Suprapubic skin (tissue), 4 donors: Measurements from ENCODE around the gene CLCN5. TPM values are rescaled to one million over a fixed set of nuclear protein-coding genes. Genes with fewer than 3 reads are reported as not detected.

ENCODE experiments used
- DNase-seq, 2 donors: peaks; one replicate each; pipeline ENCODE4 v3.0.0-alpha.2; 2019; ENCODE audit warnings: low spot score in 2 of 2
- H3K27ac ChIP-seq: fragments of 200-600 bp; sonication (generic); one replicate; pipeline ENCODE4 v1.5.1; 2019
- H3K27me3 ChIP-seq: fragments of 200-600 bp; sonication (generic); one replicate; pipeline ENCODE4 v1.5.1; 2019
- H3K36me3 ChIP-seq: fragments of 200-600 bp; sonication (generic); one replicate; pipeline ENCODE4 v1.5.1; 2019
- H3K4me1 ChIP-seq: fragments of 200-600 bp; sonication (generic); one replicate; pipeline ENCODE4 v1.5.1; 2019
- H3K4me3 ChIP-seq: fragments of 200-600 bp; sonication (generic); one replicate; pipeline ENCODE4 v1.5.1; 2019; ENCODE audit warnings: mild to moderate bottlenecking
- H3K9me3 ChIP-seq: fragments of 200-600 bp; sonication (generic); one replicate; pipeline ENCODE4 v1.5.1; 2019
- EP300 ChIP-seq: sonication (generic); formaldehyde crosslinking; IDR thresholded peaks from one replicate; pipeline ENCODE4 v1.6.1; 2017; ENCODE audit warnings: antibody characterized with exemption
- POLR2A ChIP-seq, 2 donors: fragments of 450-650 bp; IDR thresholded peaks; one replicate each; pipeline ENCODE4 v1.6.1; 2017; ENCODE audit warnings: antibody characterized with exemption in 2 of 2, mild to moderate bottlenecking in 2 of 2, moderate library complexity in 2 of 2
- POLR2AphosphoS5 ChIP-seq, 3 donors: sonication (generic); formaldehyde crosslinking; IDR thresholded peaks; one replicate each; pipeline ENCODE4 v1.6.1; 2017; ENCODE audit warnings: antibody characterized with exemption in 3 of 3
- whole genome bisulfite sequencing: methylation state at CpG from one replicate; pipeline ENCODE4 v1.1.5; 2018; 5-methylcytosine and 5-hydroxymethylcytosine counted together
- total RNA-seq, 4 donors: library from RNA; depleted of rRNA; stranded (reverse); fragments of >200 nt; gene quantifications; one replicate each; pipeline ENCODE4 v1.1.0, GENCODE V29; 2016
- TF ChIP-seq, protein P1 (sequence below), 2 donors: fragments of 200-600 bp in 1 of 2; fragments of 450-650 bp in 1 of 2; sonication (generic) in 1 of 2; IDR thresholded peaks; one replicate each; pipeline ENCODE4 v1.5.1; 2016 to 2019; ENCODE audit warnings: antibody characterized with exemption in 2 of 2, mild to moderate bottlenecking in 1 of 2, moderate library complexity in 1 of 2

The CLCN5 gene
- total RNA-seq, 4 donors from 2014 or later: 6.9 to 24.1 (median 11.5) TPM

DNA sequence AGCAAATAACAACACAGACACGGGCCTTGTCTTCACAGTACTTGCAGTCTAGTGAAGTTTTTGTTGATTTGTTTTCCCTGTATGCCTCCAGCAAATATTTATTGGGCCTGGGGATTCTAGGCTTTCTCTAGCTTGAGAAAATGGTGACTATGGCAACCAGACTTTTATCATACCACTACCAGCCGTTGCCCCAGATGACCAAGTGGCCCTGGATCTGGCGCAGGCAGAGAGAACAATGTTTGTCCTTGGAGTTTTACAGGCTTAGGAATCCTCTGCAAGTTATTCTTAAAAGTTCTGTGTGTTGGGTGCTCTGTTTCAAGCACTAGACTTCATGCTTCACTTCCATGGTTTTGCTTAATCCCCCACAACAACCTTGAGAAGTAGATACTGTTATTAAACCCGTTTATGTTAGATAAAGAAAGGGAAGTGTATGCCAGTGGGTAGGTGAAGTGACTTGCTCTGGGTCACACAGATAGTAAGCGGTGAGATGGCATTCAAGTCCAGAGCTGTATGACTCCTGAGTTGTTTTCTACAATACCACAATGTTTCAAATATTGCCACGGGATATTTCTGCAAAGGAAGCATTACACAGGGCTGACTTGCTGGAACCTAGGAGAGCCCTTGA, 183.8 kb downstream of the CLCN5 start:
- 76% methylated on average over 6 of the region's 6 CpGs for WGBS
- no peak for TF ChIP-seq POLR2AphosphoS5 (IDR thresholded peaks at IDR 0.05)
- no peak for TF ChIP-seq POLR2A (IDR thresholded peaks at IDR 0.05)
- TF ChIP-seq EP300: no peak
- TF ChIP-seq, protein P1, sequence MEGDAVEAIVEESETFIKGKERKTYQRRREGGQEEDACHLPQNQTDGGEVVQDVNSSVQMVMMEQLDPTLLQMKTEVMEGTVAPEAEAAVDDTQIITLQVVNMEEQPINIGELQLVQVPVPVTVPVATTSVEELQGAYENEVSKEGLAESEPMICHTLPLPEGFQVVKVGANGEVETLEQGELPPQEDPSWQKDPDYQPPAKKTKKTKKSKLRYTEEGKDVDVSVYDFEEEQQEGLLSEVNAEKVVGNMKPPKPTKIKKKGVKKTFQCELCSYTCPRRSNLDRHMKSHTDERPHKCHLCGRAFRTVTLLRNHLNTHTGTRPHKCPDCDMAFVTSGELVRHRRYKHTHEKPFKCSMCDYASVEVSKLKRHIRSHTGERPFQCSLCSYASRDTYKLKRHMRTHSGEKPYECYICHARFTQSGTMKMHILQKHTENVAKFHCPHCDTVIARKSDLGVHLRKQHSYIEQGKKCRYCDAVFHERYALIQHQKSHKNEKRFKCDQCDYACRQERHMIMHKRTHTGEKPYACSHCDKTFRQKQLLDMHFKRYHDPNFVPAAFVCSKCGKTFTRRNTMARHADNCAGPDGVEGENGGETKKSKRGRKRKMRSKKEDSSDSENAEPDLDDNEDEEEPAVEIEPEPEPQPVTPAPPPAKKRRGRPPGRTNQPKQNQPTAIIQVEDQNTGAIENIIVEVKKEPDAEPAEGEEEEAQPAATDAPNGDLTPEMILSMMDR (IDR thresholded peaks at IDR 0.05): no peak
- Histone ChIP-seq H3K4me1 (no peaks in the 10 kb centered on the region), H3K4me3 (no peak overlapping the region), H3K36me3 (no peaks in the 10 kb centered on the region), H3K27me3 (no peaks in the 10 kb centered on the region), H3K27ac (no peak overlapping the region), H3K9me3 (no peaks in the 10 kb centered on the region)
- DNase-seq: no peak

DNA sequence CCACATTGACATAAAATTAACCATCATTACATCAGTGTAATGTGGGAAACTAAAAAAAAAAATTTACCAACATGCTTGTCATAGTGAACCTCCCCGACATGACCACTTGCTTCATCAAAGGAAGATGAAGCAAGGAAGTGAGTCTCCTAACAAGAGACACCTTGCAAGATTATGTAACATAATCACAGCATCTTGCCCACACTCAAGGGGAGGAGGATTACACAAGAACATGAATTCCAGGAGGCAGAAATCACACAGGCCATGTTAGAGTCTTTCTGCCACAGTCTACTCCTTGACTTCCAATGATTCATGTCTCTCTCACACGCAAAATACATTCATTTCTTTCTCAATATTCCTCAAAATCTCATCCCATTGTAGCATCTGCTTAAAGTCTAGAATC, 185.1 kb downstream of the CLCN5 start:
- TF ChIP-seq, protein P1 (IDR thresholded peaks at IDR 0.05): no peak
- TF ChIP-seq EP300 (no peak), POLR2A (IDR thresholded peaks at IDR 0.05) (no peak), POLR2AphosphoS5 (IDR thresholded peaks at IDR 0.05) (no peak)

DNA sequence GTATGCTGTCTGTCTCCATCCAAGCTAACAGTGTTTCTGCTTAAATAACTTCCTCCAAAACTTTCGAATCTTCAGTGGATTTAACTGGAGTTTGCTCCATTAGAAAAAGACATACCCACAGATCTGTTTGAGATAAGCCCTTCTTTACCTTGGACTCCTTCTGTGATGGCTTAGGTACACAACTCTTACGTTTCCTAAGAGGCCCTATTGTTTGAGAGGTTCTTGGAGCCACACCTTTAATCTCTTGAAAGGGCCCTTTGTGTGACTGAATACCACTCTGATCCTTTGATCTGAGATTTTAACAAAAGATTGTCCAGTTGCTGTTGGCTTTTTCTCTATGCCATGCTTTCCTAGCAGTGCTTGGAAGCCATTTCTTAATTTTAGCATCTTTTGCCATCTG, 185.9 kb downstream of the CLCN5 start:
- TF ChIP-seq EP300: no peak
- TF ChIP-seq POLR2AphosphoS5 (IDR thresholded peaks at IDR 0.05): no peak
- TF ChIP-seq, protein P1 (IDR thresholded peaks at IDR 0.05): no peak
- no peak for TF ChIP-seq POLR2A (IDR thresholded peaks at IDR 0.05)
- Histone ChIP-seq H3K4me3 (no peak overlapping the region), H3K27ac (no peak overlapping the region), H3K27me3 (no peaks in the 10 kb centered on the region), H3K36me3 (no peaks in the 10 kb centered on the region), H3K9me3 (no peaks in the 10 kb centered on the region), H3K4me1 (no peaks in the 10 kb centered on the region)
- DNase-seq: no peak
- 56% methylated on average over 2 of the region's 2 CpGs for WGBS

More for the DNA sequence above, 185.1 kb downstream of the CLCN5 start:
- Histone ChIP-seq H3K27me3 (no peaks in the 10 kb centered on the region), H3K27ac (no peak overlapping the region), H3K36me3 (no peaks in the 10 kb centered on the region), H3K4me3 (no peak overlapping the region), H3K4me1 (no peaks in the 10 kb centered on the region), H3K9me3 (no peaks in the 10 kb centered on the region)
- WGBS: 67% methylated on average over 2 of the region's 2 CpGs
- DNase-seq: no peak

GRCh38 chrX:50111742-50112141, 189.3 kb downstream of the CLCN5 start:
- 32% methylated on average over 2 of the region's 2 CpGs for WGBS
- no peaks in the 10 kb centered on the region for H3K9me3 ChIP-seq
- H3K4me3 ChIP-seq: no peak overlapping the region
- H3K27ac ChIP-seq: no peak overlapping the region
- no peaks in the 10 kb centered on the region for H3K27me3 ChIP-seq
- TF ChIP-seq POLR2AphosphoS5 (IDR thresholded peaks at IDR 0.05): no peak
- H3K4me1 ChIP-seq: no peaks in the 10 kb centered on the region
- no peaks in the 10 kb centered on the region for H3K36me3 ChIP-seq
- DNase-seq: no peak

- TF ChIP-seq POLR2AphosphoS5 (IDR thresholded peaks at IDR 0.05) (no peak), EP300 (no peak), POLR2A (IDR thresholded peaks at IDR 0.05) (no peak)
- TF ChIP-seq, protein P1 (IDR thresholded peaks at IDR 0.05): no peak
- H3K27ac ChIP-seq: no peak overlapping the region
- WGBS: 36% methylated on average over 2 of the region's 2 CpGs
- H3K4me3 ChIP-seq: no peak overlapping the region
- DNase-seq: no peak
- H3K9me3 ChIP-seq: no peaks in the 10 kb centered on the region
- no peaks in the 10 kb centered on the region for H3K4me1 ChIP-seq
- no peaks in the 10 kb centered on the region for H3K36me3 ChIP-seq
- no peaks in the 10 kb centered on the region for H3K27me3 ChIP-seq
These were observed 191.7 kb downstream of the CLCN5 start for GRCh38 chrX:50114113-50114512.

DNA sequence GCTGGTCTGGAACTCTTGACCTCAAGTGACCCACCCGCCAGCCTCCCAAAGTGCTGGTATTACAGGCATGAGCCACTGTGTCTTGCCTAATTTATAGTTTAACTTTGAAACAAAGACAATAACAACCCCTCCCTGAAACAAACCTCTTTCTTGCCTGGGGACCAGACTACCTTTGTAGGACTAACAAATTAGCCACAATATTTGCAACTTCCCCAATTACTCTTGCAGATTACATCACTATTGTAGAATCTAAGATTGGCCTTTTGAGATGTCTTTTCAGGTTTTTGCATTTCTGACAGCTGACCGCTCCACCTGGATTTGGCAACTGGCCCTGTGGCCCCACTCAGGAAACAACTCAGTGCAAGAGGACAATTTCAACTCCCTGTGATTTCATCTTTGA, 193.6 kb downstream of the CLCN5 start:
- H3K9me3 ChIP-seq: no peaks in the 10 kb centered on the region
- H3K36me3 ChIP-seq: no peaks in the 10 kb centered on the region
- 88% methylated on average over 2 of the region's 2 CpGs for WGBS

More for the DNA sequence above, 193.6 kb downstream of the CLCN5 start:
- Histone ChIP-seq H3K27ac (no peak overlapping the region), H3K4me1 (no peaks in the 10 kb centered on the region), H3K27me3 (no peaks in the 10 kb centered on the region), H3K4me3 (no peak overlapping the region)
- DNase-seq: no peak
- TF ChIP-seq EP300 (no peak), POLR2A (IDR thresholded peaks at IDR 0.05) (no peak), POLR2AphosphoS5 (IDR thresholded peaks at IDR 0.05) (no peak)
- TF ChIP-seq, protein P1 (IDR thresholded peaks at IDR 0.05): no peak
